COR-L47 (cell line): Measurements from ENCODE around the gene HYDIN.
A peak's percentile ranks its signal among the peaks of the same experiment; 100 is the strongest.

Experiments used
- DNase-seq: peaks from one replicate; lab custom pipeline; 2025; lab: John Stamatoyannopoulos, UW

Gene HYDIN

DNA sequence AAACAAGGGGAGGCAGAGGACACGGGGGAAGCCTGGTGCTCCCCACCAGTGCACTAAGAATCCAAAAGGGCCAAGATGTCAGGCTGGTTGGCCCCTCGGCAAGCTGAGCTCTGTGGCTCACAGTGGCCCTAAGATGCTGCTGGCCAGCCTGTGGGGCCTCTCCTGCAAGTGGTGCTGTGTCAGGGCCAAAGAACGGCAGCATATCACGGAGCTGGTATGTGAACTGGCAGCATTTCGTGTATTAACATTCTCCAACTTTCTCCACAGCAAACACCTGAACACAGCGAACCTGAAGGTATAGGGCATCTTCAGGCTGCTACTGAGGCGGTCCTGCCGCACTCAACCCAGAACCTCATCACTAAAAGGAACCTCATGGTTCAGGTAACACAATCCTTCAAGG lies 464.3 kb downstream of the HYDIN start:
- no peak for DNase-seq

DNA sequence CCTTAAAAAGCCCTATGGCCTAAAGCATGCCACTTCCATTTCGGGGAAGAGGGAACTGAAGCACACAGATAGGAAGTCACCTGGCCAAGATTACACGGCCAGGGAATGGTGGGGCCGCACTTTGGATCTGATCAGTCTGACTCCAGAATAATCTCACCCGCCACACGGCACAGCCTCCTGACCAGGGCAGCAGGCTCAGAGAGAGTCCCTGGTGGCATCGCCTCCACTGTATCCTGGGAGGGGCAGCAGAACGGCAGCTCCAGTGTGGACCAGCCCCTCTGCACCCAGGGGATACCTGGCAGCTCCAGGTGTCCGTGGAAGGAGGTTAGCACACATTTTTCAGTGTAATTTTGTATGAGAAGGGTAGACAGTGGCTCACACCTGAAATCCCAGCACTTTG lies 465.0 kb downstream of the HYDIN start:
- DNase-seq: no peak

DNA sequence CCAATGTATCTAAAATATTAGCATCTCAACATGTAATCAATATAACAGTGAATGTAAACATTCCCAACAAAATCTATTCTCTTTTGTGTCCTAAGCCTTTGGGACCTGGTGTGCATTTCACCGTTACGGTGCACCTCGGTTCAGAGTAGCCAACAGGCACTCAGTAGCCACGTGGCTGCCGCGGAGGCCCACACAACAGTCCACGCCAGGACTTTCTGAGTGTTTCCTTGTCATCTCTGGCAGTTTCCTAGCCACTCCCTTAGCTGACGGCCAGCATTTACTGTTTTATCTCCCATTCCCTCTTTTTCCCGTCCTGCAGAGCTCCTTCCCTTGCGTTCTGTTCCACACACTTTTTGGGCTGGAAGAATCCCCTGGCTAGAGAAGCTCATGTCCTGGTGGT lies 465.9 kb downstream of the HYDIN start:
- no peak for DNase-seq

DNA sequence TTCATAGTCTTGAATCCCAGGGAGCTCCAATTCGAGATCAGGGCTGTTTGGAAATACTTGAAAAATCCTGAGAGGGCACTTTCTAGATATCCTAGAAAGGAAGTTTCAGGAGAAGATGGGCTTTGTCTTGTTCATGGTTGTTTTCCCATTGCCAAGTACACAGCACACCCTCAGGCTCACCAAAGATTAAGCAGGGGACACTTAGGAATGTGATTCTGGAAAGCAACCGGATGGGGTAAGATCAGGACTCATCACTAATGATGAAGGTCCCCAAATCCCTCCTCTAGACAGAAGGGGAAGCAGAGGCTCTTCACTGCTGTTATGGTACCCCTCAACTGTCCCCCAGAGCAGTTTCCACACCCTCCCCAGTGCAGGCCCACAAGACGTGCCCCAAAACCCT lies 470.3 kb downstream of the HYDIN start:
- no peak for DNase-seq

DNA sequence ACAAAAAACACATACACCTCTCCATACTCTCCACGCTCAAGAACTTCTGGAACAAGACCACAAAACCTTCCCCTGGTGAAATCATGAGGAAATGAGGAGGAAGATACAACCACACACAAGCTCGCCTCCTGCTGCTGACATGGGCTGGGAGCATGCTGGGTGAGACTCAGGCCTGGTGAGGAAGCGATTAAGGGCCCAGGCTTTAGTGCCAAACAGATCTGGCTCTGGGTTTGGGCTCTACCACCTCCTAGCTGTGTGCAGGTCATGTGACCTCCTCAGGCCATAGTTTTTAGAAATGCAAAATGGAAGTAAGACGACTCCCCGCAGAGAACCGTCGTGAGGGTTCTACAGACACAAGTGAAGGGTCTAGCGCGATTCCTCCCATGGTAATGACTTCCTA lies 470.9 kb downstream of the HYDIN start:
- no peak for DNase-seq

DNA sequence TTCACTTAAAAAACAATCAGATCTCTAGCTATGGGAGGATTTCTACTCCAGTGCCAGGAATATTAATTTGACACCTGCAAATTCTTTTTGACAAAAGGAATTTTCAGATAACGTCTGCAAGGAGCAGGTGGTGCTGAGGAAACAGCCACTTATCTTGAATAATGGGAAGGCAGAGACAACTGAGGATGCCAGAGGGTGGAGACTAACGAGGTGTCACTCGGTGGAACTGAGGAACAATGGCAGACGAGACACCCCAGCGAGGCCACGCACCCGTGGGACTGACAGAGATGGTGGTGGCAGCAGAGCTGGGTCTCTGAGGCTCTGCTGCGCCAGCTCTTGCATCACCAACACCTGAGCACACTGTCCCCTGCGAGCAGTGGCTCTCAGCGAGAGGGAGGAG lies 471.7 kb downstream of the HYDIN start:
- peak; percentile 13 for DNase-seq
